T-cell (primary cell): ENCODE measurements around the gene BAHD1. TPM values are rescaled to one million over a fixed set of nuclear protein-coding genes. Genes with fewer than 3 reads are reported as not detected.
"Not testable (repeated sequence)": the region's sequence is repeated elsewhere in the genome, so short reads cannot be mapped to it uniquely, and the experiment has no call there.

Source experiments
- ATAC-seq, 4 experiments: fragments of 200-7000 bp in 3 of 4; fragments of 150-1000 bp in 1 of 4; cut with Tn5 transposase; replicated peaks in 1 of 4; 1 replicate in 3 of 4; 2 replicates in 1 of 4; pipeline ENCODE4 v1.10.0; 2021; ENCODE audit warnings: moderate library complexity in 3 of 4, mild to moderate bottlenecking in 2 of 4, moderate number of reproducible peaks in 1 of 4
- CTCF ChIA-PET, 2 donors: fragments of 300-600 bp; sonication (Branson Sonifier 250); formaldehyde crosslinking; loops; one replicate each; lab custom pipeline; 2022; ENCODE audit warnings: antibody characterized with exemption in 2 of 2; lab: Charles Lee
- POLR2A ChIA-PET, 2 donors: fragments of 300-600 bp; sonication (Branson Sonifier 250); formaldehyde crosslinking; loops; one replicate each; lab custom pipeline; 2022; ENCODE audit warnings: antibody characterized with exemption in 2 of 2; lab: Charles Lee
- DNase-seq, 35 experiments: peaks; one replicate each; pipeline versions ENCODE4 v3.0.0 to v3.0.0-alpha.2; 2013 to 2023
- H3K27ac ChIP-seq: one replicate; pipeline ENCODE4 v1.5.1; 2013; ENCODE audit warnings: low read length
- H3K27me3 ChIP-seq, 2 experiments: replicated peaks in 1 of 2; 1 replicate in 1 of 2; 2 replicates in 1 of 2; pipeline versions ENCODE4 v1.6.1 to v1.7.0; 2013; ENCODE audit warnings: low read length in 1 of 2, mixed read lengths in 1 of 2; ENCODE audit not compliant: control insufficient read depth in 2 of 2, insufficient read depth in 2 of 2; ENCODE audit errors: extremely low read depth in 1 of 2
- H3K36me3 ChIP-seq, 2 donors: 1 replicate in 1 of 2; 2 replicates in 1 of 2; pipeline versions ENCODE4 v1.6.1 to v1.7.0; 2013; ENCODE audit warnings: low read length in 1 of 2; ENCODE audit not compliant: control insufficient read depth in 2 of 2, insufficient read depth in 1 of 2; ENCODE audit errors: extremely low read depth in 1 of 2
- H3K4me1 ChIP-seq, 2 experiments: 1 replicate in 1 of 2; 2 replicates in 1 of 2; pipeline versions ENCODE4 v1.6.1 to v1.7.0; 2013; ENCODE audit warnings: low read length in 2 of 2, mixed read lengths in 1 of 2; ENCODE audit not compliant: insufficient read depth in 2 of 2, control insufficient read depth in 1 of 2; ENCODE audit errors: extremely low read depth in 1 of 2
- H3K4me3 ChIP-seq, 2 donors: 1 replicate in 1 of 2; 2 replicates in 1 of 2; pipeline versions ENCODE4 v1.5.1 to v1.7.0; 2013; ENCODE audit warnings: mild to moderate bottlenecking in 2 of 2, low read length in 1 of 2, moderate library complexity in 1 of 2; ENCODE audit not compliant: control insufficient read depth in 1 of 2; ENCODE audit errors: extremely low read depth in 1 of 2
- H3K9me3 ChIP-seq: 2 replicates; pipeline ENCODE4 v1.7.0; 2013
- H3K27ac Mint-ChIP-seq, 2 donors: one replicate each; pipeline ENCODE4 v1.8.0; 2020 to 2021; ENCODE audit warnings: mild to moderate bottlenecking in 2 of 2, mixed read lengths in 2 of 2
- H3K27me3 Mint-ChIP-seq, 2 donors: one replicate each; pipeline ENCODE4 v1.8.0; 2021 to 2022; ENCODE audit warnings: mixed read lengths in 2 of 2
- H3K36me3 Mint-ChIP-seq: one replicate; pipeline ENCODE4 v1.8.0; 2021; ENCODE audit warnings: mixed read lengths
- H3K4me1 Mint-ChIP-seq, 3 donors: one replicate each; pipeline ENCODE4 v1.8.0; 2020 to 2022; ENCODE audit warnings: mixed read lengths in 3 of 3, mild to moderate bottlenecking in 1 of 3
- H3K4me3 Mint-ChIP-seq, 3 donors: one replicate each; pipeline ENCODE4 v1.8.0; 2020 to 2022; ENCODE audit warnings: mild to moderate bottlenecking in 3 of 3, mixed read lengths in 3 of 3, moderate library complexity in 3 of 3
- H3K9me3 Mint-ChIP-seq, 3 donors: one replicate each; pipeline ENCODE4 v1.8.0; 2020 to 2022; ENCODE audit warnings: mixed read lengths in 3 of 3
- WGBS: methylation state at CpG from one replicate; pipeline ENCODE4 v1.1.5; 2013; ENCODE audit warnings: missing lambda C conversion rate; ENCODE audit not compliant: insufficient coverage; 5-methylcytosine and 5-hydroxymethylcytosine counted together
- total RNA-seq, 35 experiments: library from RNA in 6 of 35; stranded (reverse) in 6 of 35; fragments of 120-200 nt in 1 of 35; gene quantifications; one replicate each; pipeline versions ENCODE4 v1.2.1 to v1.2.4 and lab custom pipeline; 2013 to 2026

The BAHD1 gene
- total RNA-seq, 5 donors from 2014 or later (not counting 1 experiment from before 2014, with no cell fraction given) = 31.1 to 50.9 (median 48.1) TPM

DNA sequence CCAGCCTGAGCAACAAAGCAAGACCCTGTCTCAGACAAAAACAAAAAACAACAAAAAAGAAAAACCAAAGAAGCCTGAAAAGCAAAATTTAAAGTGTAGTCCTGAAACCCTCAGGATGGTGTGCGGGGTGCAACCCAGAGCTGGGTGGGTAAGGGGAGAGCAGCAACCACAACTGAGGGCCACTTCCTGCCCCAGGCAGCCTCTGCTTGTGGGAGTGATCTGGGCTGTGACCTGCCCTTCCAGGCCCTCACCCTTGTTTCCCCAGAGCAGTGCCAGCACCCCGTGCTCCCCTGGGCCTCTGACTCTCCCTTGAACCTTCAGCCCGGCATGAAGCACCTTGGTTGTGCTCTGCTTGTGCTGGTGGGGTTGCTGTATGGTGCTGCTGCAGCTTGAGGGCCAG, 13.2 kb downstream of the BAHD1 start:
- H3K36me3 ChIP-seq, POLR2A ChIA-PET, H3K9me3 Mint-ChIP-seq, H3K27me3 ChIP-seq, H3K36me3 Mint-ChIP-seq, H3K9me3 ChIP-seq, H3K27me3 Mint-ChIP-seq, CTCF ChIA-PET: not testable (repeated sequence)
- Mint-ChIP-seq H3K27ac (peak overlapping the region; percentile 97), H3K4me1 (peaks cover 85 to 87% (median 85%) of the 10 kb centered on the region in 3 donors), H3K4me3 (peak overlapping the region; percentile 71 to 80 (median 74))
- H3K27ac ChIP-seq = peak overlapping the region; percentile 63
- 0% methylated on average over 1 of the region's 3 CpGs for WGBS
- H3K4me1 ChIP-seq = peaks cover 31 to 86% of the 10 kb centered on the region in 2 experiments
- ATAC-seq (peak; percentile 69 to 80 (median 78)), DNase-seq (peak in 10 of 35 experiments; percentile 18 to 61 (median 40))
- peak overlapping the region; percentile 18 to 35 for H3K4me3 ChIP-seq

- CTCF ChIA-PET = no interaction called here
- ATAC-seq = peak in 2 of 4 experiments; percentile 28 to 38
- WGBS = 75% methylated on average over 5 of the region's 9 CpGs
- Histone ChIP-seq H3K4me1 (peaks cover 31 to 86% of the 10 kb centered on the region in 2 experiments), H3K4me3 (peak overlapping the region in 1 of 2 donors; percentile 0), H3K36me3 (peaks cover 4 to 16% of the 10 kb centered on the region in 2 donors), H3K27ac (peak overlapping the region; percentile 63), H3K27me3 (no peaks in the 10 kb centered on the region), H3K9me3 (no peaks in the 10 kb centered on the region)
- Mint-ChIP-seq H3K27ac (peak overlapping the region; percentile 97), H3K36me3 (no peaks in the 10 kb centered on the region), H3K4me1 (peaks cover 77 to 79% (median 77%) of the 10 kb centered on the region in 3 donors), H3K27me3 (no peaks in the 10 kb centered on the region), H3K4me3 (peak overlapping the region; percentile 71 to 80 (median 74)), H3K9me3 (no peaks in the 10 kb centered on the region)
- POLR2A ChIA-PET = interaction anchor here in 1 of 2 donors (0.6 kb wide), 1 partner anchor 240 kb away, joined by 3 read pairs; no protein-coding TSS in a partner anchor
- no peak for DNase-seq
Measured at GRCh38 chr15:40454904-40455391, 14.2 kb downstream of the BAHD1 start.

DNA sequence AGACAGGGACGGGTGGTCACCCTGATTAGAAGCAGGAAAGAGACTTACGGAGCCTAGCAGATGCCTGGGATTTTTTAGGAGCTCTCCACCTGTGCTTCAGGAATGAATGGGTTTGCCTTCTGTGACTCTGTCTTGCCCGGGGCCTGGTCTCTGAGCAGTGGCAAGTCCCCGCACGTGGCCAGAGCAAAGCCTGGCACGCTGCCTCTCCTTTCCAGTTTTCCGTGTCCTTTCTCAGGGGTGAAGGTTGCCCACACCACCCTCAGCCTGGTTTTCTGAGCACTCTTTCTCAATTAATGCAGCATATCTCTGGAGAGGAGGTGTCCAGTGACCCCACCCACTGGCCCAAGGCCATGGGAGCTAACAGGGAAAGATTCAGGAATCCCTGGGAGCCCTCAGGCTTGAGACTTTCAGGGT, 15.6 kb downstream of the BAHD1 start:
- H3K4me1 Mint-ChIP-seq = peaks cover 63 to 68% (median 65%) of the 10 kb centered on the region in 3 donors
- H3K9me3 ChIP-seq = no peaks in the 10 kb centered on the region
- peaks cover 7 to 24% of the 10 kb centered on the region in 2 donors for H3K36me3 ChIP-seq
- H3K4me1 ChIP-seq = peaks cover 31 to 72% of the 10 kb centered on the region in 2 experiments
- ATAC-seq (no peak), DNase-seq (no peak)
- H3K27me3 ChIP-seq = no peaks in the 10 kb centered on the region
- no peak overlapping the region for H3K27ac ChIP-seq
- H3K27ac Mint-ChIP-seq = peak overlapping the region; percentile 23 to 97
- H3K27me3 Mint-ChIP-seq = no peaks in the 10 kb centered on the region
- H3K36me3 Mint-ChIP-seq = no peaks in the 10 kb centered on the region
- WGBS = 98% methylated on average over 7 of the region's 7 CpGs
- H3K9me3 Mint-ChIP-seq = no peaks in the 10 kb centered on the region
- no peak overlapping the region for H3K4me3 ChIP-seq
- CTCF ChIA-PET = no interaction called here
- peak overlapping the region in 1 of 3 donors; percentile 80 for H3K4me3 Mint-ChIP-seq
- POLR2A ChIA-PET = interaction anchor here in 1 of 2 donors (0.7 kb wide), 1 partner anchor 19 kb away, joined by 3 read pairs; no protein-coding TSS in a partner anchor

- WGBS = 85% methylated on average over 3 of the region's 4 CpGs
- ChIA-PET CTCF (no interaction called here), POLR2A (interaction anchor here in 1 of 2 donors (0.7 kb wide), 1 partner anchor 20 kb away, joined by 3 read pairs; no protein-coding TSS in a partner anchor)
- no peaks in the 10 kb centered on the region for H3K27me3 ChIP-seq
- H3K36me3 Mint-ChIP-seq = no peaks in the 10 kb centered on the region
- ATAC-seq (no peak), DNase-seq (no peak)
- peaks cover 29 to 68% of the 10 kb centered on the region in 2 experiments for H3K4me1 ChIP-seq
- H3K36me3 ChIP-seq = peaks cover 8 to 27% of the 10 kb centered on the region in 2 donors
- H3K4me3 ChIP-seq = no peak overlapping the region
- no peaks in the 10 kb centered on the region for H3K9me3 Mint-ChIP-seq
- H3K4me1 Mint-ChIP-seq = peaks cover 59 to 63% (median 61%) of the 10 kb centered on the region in 3 donors
- H3K4me3 Mint-ChIP-seq = peak overlapping the region in 1 of 3 donors; percentile 80
- H3K27me3 Mint-ChIP-seq = no peaks in the 10 kb centered on the region
- H3K9me3 ChIP-seq = no peaks in the 10 kb centered on the region
- peak overlapping the region in 1 of 2 donors; percentile 97 for H3K27ac Mint-ChIP-seq
- H3K27ac ChIP-seq = no peak overlapping the region
Measured at GRCh38 chr15:40456738-40457137, 16.0 kb downstream of the BAHD1 start.

GRCh38 chr15:40458495-40459371, 18.0 kb downstream of the BAHD1 start:
- H3K27me3 Mint-ChIP-seq = no peaks in the 10 kb centered on the region
- peaks cover 3% of the 10 kb centered on the region for H3K36me3 Mint-ChIP-seq
- H3K9me3 Mint-ChIP-seq = no peaks in the 10 kb centered on the region
- CTCF ChIA-PET = no interaction called here
- POLR2A ChIA-PET = no interaction called here
- DNase-seq (no peak), ATAC-seq (no peak)
- Histone ChIP-seq H3K4me3 (no peak overlapping the region), H3K9me3 (no peaks in the 10 kb centered on the region), H3K4me1 (peaks cover 19 to 49% of the 10 kb centered on the region in 2 experiments), H3K27me3 (no peaks in the 10 kb centered on the region), H3K36me3 (peaks cover 19 to 47% of the 10 kb centered on the region in 2 donors), H3K27ac (no peak overlapping the region)
- H3K4me3 Mint-ChIP-seq = no peak overlapping the region
- 98% methylated on average over 35 of the region's 37 CpGs for WGBS
- H3K4me1 Mint-ChIP-seq = peaks cover 39 to 43% (median 41%) of the 10 kb centered on the region in 3 donors
- H3K27ac Mint-ChIP-seq = no peak overlapping the region

- Histone ChIP-seq H3K36me3 (peaks cover 26 to 55% of the 10 kb centered on the region in 2 donors), H3K27me3 (no peaks in the 10 kb centered on the region), H3K4me1 (peaks cover 13 to 44% of the 10 kb centered on the region in 2 experiments), H3K4me3 (no peak overlapping the region), H3K9me3 (no peaks in the 10 kb centered on the region), H3K27ac (no peak overlapping the region)
- Mint-ChIP-seq H3K4me3 (no peak overlapping the region), H3K4me1 (peaks cover 31 to 36% (median 33%) of the 10 kb centered on the region in 3 donors), H3K27me3 (no peaks in the 10 kb centered on the region), H3K9me3 (no peaks in the 10 kb centered on the region), H3K27ac (no peak overlapping the region), H3K36me3 (peaks cover 3% of the 10 kb centered on the region)
- ATAC-seq (no peak), DNase-seq (no peak)
- WGBS = 97% methylated on average over 16 of the region's 19 CpGs
- ChIA-PET CTCF (interaction anchor here in 1 of 2 donors (0.6 kb wide), 1 partner anchor 341 kb away, joined by 3 read pairs; no protein-coding TSS in a partner anchor), POLR2A (no interaction called here)
Measured at GRCh38 chr15:40459391-40460015, 18.8 kb downstream of the BAHD1 start.
